HFF-Myc (cell line): Measurements from ENCODE around the gene ZSWIM6.
"Not testable (repeated sequence)": the region's sequence is repeated elsewhere in the genome, so short reads cannot be mapped to it uniquely, and the experiment has no call there.

Source experiments
- DNase-seq: peaks from one replicate; pipeline ENCODE4 v3.0.0-alpha.2; 2011; ENCODE audit warnings: low read depth; ENCODE audit errors: extremely low read depth
- H3K4me3 ChIP-seq: replicated peaks from 2 replicates; pipeline ENCODE4 v1.5.1; 2011; ENCODE audit warnings: low read depth, mild to moderate bottlenecking, control low read depth, low read length
- CTCF ChIP-seq: IDR thresholded peaks from 2 replicates; pipeline ENCODE4 v1.5.1; 2012; ENCODE audit warnings: mild to moderate bottlenecking, low read depth, low read length, control low read depth; ENCODE audit errors: missing control alignments

ZSWIM6 gene

GRCh38 chr5:61417340-61417739 is 85.3 kb downstream of the ZSWIM6 start:
- DNase-seq, result no peak
- no peak overlapping the region for H3K4me3 ChIP-seq
- TF ChIP-seq CTCF, result no peak

GRCh38 chr5:61417851-61418250 is 85.8 kb downstream of the ZSWIM6 start:
- no peak for TF ChIP-seq CTCF
- no peak for DNase-seq
- no peak overlapping the region for H3K4me3 ChIP-seq

GRCh38 chr5:61419106-61419505 is 87.0 kb downstream of the ZSWIM6 start:
- no peak for DNase-seq
- TF ChIP-seq CTCF, result no peak
- no peak overlapping the region for H3K4me3 ChIP-seq

GRCh38 chr5:61420016-61420415 is 88.0 kb downstream of the ZSWIM6 start:
- no peak overlapping the region for H3K4me3 ChIP-seq
- no peak for DNase-seq
- TF ChIP-seq CTCF, result no peak

- not testable (repeated sequence) for DNase-seq, H3K4me3 ChIP-seq
These were observed 89.2 kb downstream of the ZSWIM6 start for GRCh38 chr5:61421262-61421661.

- H3K4me3 ChIP-seq, result no peak overlapping the region
- no peak for DNase-seq
These were observed 91.6 kb downstream of the ZSWIM6 start for GRCh38 chr5:61423487-61424145.

GRCh38 chr5:61425918-61426317 is 93.9 kb downstream of the ZSWIM6 start:
- DNase-seq, result no peak
- TF ChIP-seq CTCF, result no peak
- H3K4me3 ChIP-seq, result no peak overlapping the region

More at GRCh38 chr5:61423487-61424145, 91.6 kb downstream of the ZSWIM6 start:
- TF ChIP-seq CTCF, result no peak
